Ascending aorta (tissue), 2 donors: ENCODE measurements around the gene UACA. TPM values are rescaled to one million over a fixed set of nuclear protein-coding genes. Genes with fewer than 3 reads are reported as not detected.
"Not testable (repeated sequence)": the region's sequence is repeated elsewhere in the genome, so short reads cannot be mapped to it uniquely, and the experiment has no call there.

Experiments
- DNase-seq, 2 donors: peaks; one replicate each; pipeline ENCODE4 v3.0.0-alpha.2; 2019; ENCODE audit warnings: low spot score in 2 of 2
- H3K27ac ChIP-seq, 2 donors: fragments of 200-600 bp; sonication (generic); one replicate each; pipeline ENCODE4 v1.5.1; 2016 to 2017; ENCODE audit warnings: mild to moderate bottlenecking in 1 of 2
- H3K27me3 ChIP-seq: fragments of 200-600 bp; sonication (generic); one replicate; pipeline ENCODE4 v1.5.1; 2017
- H3K36me3 ChIP-seq, 2 donors: fragments of 200-600 bp; sonication (generic); one replicate each; pipeline ENCODE4 v1.5.1; 2016
- H3K4me1 ChIP-seq, 2 donors: fragments of 200-600 bp; sonication (generic); one replicate each; pipeline ENCODE4 v1.5.1; 2016 to 2017; ENCODE audit warnings: mild to moderate bottlenecking in 1 of 2
- H3K4me3 ChIP-seq, 2 donors: fragments of 200-600 bp; sonication (generic); one replicate each; pipeline ENCODE4 v1.5.1; 2016 to 2017; ENCODE audit warnings: mild to moderate bottlenecking in 1 of 2
- H3K9me3 ChIP-seq, 2 donors: fragments of 200-600 bp; sonication (generic); one replicate each; pipeline ENCODE4 v1.5.1; 2016
- CTCF ChIP-seq, 3 experiments: fragments of 200-600 bp in 2 of 3; fragments of 450-650 bp in 1 of 3; sonication (generic) in 2 of 3; IDR thresholded peaks; one replicate each; pipeline ENCODE4 v1.5.1; 2016 to 2019; ENCODE audit warnings: antibody characterized with exemption in 3 of 3, mild to moderate bottlenecking in 1 of 3, moderate library complexity in 1 of 3
- intact Hi-C: fragments of 100-400 bp; cut with DNase I; formaldehyde crosslinking; loops from one replicate; pipeline ENCODE4 v1.15.1; 2023
- total RNA-seq: library from RNA; depleted of rRNA; stranded (reverse); fragments of >200 nt; gene quantifications from one replicate; pipeline ENCODE4 v1.1.0, GENCODE V29; 2016

UACA gene
- total RNA-seq, 1 donor from 2014 or later: 34.0 TPM

- TF ChIP-seq CTCF (IDR thresholded peaks at IDR 0.05): no peak
- Histone ChIP-seq H3K27ac (no peak overlapping the region), H3K27me3 (no peaks in the 10 kb centered on the region), H3K4me1 (no peaks in the 10 kb centered on the region), H3K36me3 (peaks cover 30 to 47% of the 10 kb centered on the region in 2 donors), H3K9me3 (no peaks in the 10 kb centered on the region), H3K4me3 (no peak overlapping the region)
- intact Hi-C loops: no loop called here
- DNase-seq: no peak
Observed at GRCh38 chr15:70669966-70670658, 93.2 kb downstream of the UACA start.

GRCh38 chr15:70669006-70669602 lies 94.3 kb downstream of the UACA start:
- TF ChIP-seq CTCF (IDR thresholded peaks at IDR 0.05): no peak
- H3K27ac ChIP-seq: no peak overlapping the region
- no peaks in the 10 kb centered on the region for H3K4me1 ChIP-seq
- no peaks in the 10 kb centered on the region for H3K9me3 ChIP-seq
- H3K36me3 ChIP-seq: peaks cover 30 to 43% of the 10 kb centered on the region in 2 donors
- no peak overlapping the region for H3K4me3 ChIP-seq
- H3K27me3 ChIP-seq: no peaks in the 10 kb centered on the region
- no peak for DNase-seq
- intact Hi-C loops: no loop called here

DNA sequence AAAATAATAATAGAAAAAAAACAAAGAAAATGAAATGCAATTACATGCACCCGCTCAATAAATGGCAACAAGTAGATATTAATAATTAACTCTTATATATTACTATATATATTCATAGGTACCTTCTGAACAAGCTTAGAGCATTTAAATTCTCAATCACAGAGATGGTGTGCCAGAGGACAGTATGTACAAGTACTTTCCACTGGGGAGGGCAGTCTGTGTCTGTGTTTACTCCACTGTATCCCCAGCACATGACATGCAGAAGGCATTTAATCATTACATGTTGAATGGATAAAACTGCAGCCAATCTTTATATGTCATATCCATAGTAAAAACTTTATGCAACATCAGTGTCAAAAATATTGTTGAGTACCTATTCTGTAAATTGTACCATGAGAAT lies 97.8 kb downstream of the UACA start:
- DNase-seq: no peak
- intact Hi-C loops: no loop called here
- Histone ChIP-seq H3K27ac (no peak overlapping the region), H3K36me3 (peaks cover 27 to 41% of the 10 kb centered on the region in 2 donors), H3K9me3 (no peaks in the 10 kb centered on the region), H3K27me3 (no peaks in the 10 kb centered on the region), H3K4me1 (no peaks in the 10 kb centered on the region), H3K4me3 (no peak overlapping the region)
- TF ChIP-seq CTCF (IDR thresholded peaks at IDR 0.05): no peak

- intact Hi-C loops: no loop called here
- Histone ChIP-seq H3K4me3 (no peak overlapping the region), H3K27me3 (no peaks in the 10 kb centered on the region), H3K36me3 (peaks cover 19 to 37% of the 10 kb centered on the region in 2 donors), H3K27ac (no peak overlapping the region), H3K4me1 (no peaks in the 10 kb centered on the region), H3K9me3 (no peaks in the 10 kb centered on the region)
- DNase-seq: no peak
- TF ChIP-seq CTCF (IDR thresholded peaks at IDR 0.05): no peak
Observed at GRCh38 chr15:70664494-70664893, 98.9 kb downstream of the UACA start.

GRCh38 chr15:70663069-70663468 lies 100.3 kb downstream of the UACA start:
- intact Hi-C loops: not testable (repeated sequence)

GRCh38 chr15:70659662-70660061 lies 103.7 kb downstream of the UACA start:
- DNase-seq: no peak
- no peak for TF ChIP-seq CTCF (IDR thresholded peaks at IDR 0.05)
- Histone ChIP-seq H3K27me3 (no peaks in the 10 kb centered on the region), H3K27ac (no peak overlapping the region), H3K4me3 (no peak overlapping the region), H3K9me3 (no peaks in the 10 kb centered on the region), H3K4me1 (no peaks in the 10 kb centered on the region), H3K36me3 (peaks cover 15 to 46% of the 10 kb centered on the region in 2 donors)
- intact Hi-C loops: no loop called here

More at GRCh38 chr15:70663069-70663468, 100.3 kb downstream of the UACA start:
- peaks cover 6 to 27% of the 10 kb centered on the region in 2 donors for H3K36me3 ChIP-seq
- H3K27me3 ChIP-seq, H3K4me1 ChIP-seq, H3K9me3 ChIP-seq, H3K27ac ChIP-seq, H3K4me3 ChIP-seq, DNase-seq: not testable (repeated sequence)
